Measurements from ENCODE around the gene POLA1. TPM values are rescaled to one million over a fixed set of nuclear protein-coding genes. Genes with fewer than 3 reads are reported as not detected.

The POLA1 gene
- total and polyA plus RNA-seq, 11 donors = 1.9 to 8.1 (median 6.5) TPM

DNA sequence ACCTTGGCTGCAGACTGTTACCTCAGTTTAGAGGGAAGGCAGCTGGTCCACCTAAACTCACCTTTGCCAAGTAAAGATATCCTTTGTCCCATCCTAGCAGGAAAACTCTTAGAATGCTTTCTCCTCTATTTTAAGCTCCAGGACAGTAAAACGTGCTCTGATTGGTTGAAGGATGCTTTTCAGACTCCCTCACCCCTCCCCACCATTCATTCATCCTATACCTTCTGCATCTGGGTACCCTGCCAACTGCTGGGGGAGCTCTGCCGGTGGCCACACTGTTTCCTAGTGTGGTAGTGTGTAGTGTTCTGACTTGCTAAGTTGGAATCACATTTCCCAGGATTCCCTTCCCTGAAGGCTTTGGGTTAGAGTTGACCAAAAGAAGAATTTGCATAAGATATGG is 20.3 kb upstream of the POLA1 start:
- H3K27me3 ChIP-seq = peaks cover 0 to 21% (median 0%) of the 10 kb centered on the region in 9 donors
- H3K4me3 ChIP-seq = no peak overlapping the region
- no peak overlapping the region for H3K27ac ChIP-seq
- no peaks in the 10 kb centered on the region for H3K36me3 ChIP-seq
- no peaks in the 10 kb centered on the region for H3K9me3 ChIP-seq
- H3K4me1 ChIP-seq = no peaks in the 10 kb centered on the region
- TF ChIP-seq POLR2A (IDR thresholded peaks at IDR 0.05) = no peak
- TF ChIP-seq, protein P1, sequence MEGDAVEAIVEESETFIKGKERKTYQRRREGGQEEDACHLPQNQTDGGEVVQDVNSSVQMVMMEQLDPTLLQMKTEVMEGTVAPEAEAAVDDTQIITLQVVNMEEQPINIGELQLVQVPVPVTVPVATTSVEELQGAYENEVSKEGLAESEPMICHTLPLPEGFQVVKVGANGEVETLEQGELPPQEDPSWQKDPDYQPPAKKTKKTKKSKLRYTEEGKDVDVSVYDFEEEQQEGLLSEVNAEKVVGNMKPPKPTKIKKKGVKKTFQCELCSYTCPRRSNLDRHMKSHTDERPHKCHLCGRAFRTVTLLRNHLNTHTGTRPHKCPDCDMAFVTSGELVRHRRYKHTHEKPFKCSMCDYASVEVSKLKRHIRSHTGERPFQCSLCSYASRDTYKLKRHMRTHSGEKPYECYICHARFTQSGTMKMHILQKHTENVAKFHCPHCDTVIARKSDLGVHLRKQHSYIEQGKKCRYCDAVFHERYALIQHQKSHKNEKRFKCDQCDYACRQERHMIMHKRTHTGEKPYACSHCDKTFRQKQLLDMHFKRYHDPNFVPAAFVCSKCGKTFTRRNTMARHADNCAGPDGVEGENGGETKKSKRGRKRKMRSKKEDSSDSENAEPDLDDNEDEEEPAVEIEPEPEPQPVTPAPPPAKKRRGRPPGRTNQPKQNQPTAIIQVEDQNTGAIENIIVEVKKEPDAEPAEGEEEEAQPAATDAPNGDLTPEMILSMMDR (IDR thresholded peaks at IDR 0.05) = no peak
- DNase-seq (no peak), ATAC-seq (no peak)
- WGBS, 4 donors = 59 to 61% (median 61%) methylated on average over 2 of the region's 2 CpGs
- intact Hi-C loops (cut with DNase I) = no loop called here

DNA sequence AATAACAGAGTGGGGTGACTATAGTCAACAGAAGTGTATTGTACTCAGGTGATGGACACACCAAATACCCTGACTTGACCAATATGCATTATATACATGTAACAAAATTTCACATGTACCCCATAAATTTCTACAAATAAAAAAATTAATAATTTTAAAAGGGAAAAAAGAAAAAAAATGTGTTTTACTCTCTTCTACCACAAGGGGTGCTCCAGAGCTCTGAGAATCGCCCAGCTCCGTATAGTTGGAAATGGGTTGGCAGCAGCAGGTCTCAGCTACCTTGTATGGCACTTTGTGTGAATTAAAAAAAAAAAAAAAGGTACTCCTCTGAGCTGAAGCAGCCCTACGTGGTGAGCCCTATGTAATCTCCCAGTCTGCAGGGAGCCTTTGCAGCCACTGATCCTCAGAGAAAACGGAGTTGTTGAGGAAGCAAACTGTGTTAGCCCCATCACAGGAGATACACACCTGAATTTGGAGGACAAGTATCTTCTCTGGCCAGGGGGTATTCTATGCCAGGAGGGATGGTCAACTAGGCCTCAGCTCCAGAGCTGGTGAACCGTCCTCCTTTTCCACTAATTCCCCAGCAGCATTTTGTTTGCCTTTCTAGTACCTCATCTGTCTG is 17.2 kb upstream of the POLA1 start:
- Histone ChIP-seq H3K9me3 (no peaks in the 10 kb centered on the region), H3K4me1 (no peaks in the 10 kb centered on the region), H3K36me3 (no peaks in the 10 kb centered on the region), H3K27me3 (peaks cover 0 to 23% (median 0%) of the 10 kb centered on the region in 9 donors), H3K27ac (no peak overlapping the region), H3K4me3 (no peak overlapping the region)
- DNase-seq (no peak), ATAC-seq (no peak)
- whole genome bisulfite sequencing, 4 donors = 31 to 40% (median 38%) methylated on average over 5 of the region's 5 CpGs
- intact Hi-C loops (cut with DNase I) = no loop called here
- TF ChIP-seq, protein P1 (IDR thresholded peaks at IDR 0.05) = peak in 11 of 12 donors; percentile 26 to 65 (median 51)
- no peak for TF ChIP-seq POLR2A (IDR thresholded peaks at IDR 0.05)

DNA sequence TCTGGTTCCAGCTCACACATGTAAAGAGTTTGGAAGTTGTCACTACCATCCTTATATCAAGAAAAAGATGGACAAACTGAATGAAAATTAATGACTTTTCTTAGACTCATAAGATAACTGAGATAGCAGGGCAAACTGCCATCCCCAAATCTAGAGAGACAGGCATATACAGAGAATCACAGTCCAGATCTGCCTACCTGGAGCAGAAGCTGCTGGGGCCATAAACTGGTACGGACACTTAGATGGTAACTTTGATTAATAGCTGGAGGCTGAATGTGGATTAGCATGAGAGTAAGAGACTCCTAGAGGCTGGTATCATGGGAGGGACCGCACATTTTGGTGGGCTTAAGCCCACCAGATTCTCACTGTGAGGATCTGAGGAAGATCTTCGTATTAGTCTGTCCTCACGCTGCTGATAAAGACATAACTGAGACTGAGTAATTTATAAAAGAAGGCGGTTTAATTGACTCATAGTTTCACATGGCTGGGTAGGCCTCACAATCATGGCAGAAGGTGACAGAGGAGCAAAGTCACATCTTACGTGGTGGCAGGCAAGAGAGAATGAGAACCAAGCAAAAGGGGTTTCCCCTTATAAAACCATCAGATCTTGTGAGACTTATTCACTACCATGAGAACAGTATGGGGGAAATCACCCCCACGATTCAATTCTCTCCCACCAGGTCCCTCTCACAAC is 10.8 kb upstream of the POLA1 start:
- Histone ChIP-seq H3K27ac (no peak overlapping the region), H3K4me3 (no peak overlapping the region), H3K4me1 (no peaks in the 10 kb centered on the region), H3K27me3 (peaks cover 0 to 5% (median 0%) of the 10 kb centered on the region in 9 donors), H3K36me3 (no peaks in the 10 kb centered on the region), H3K9me3 (peaks cover 0 to 5% (median 0%) of the 10 kb centered on the region in 12 donors)
- DNase-seq = no peak
- no peak for ATAC-seq
- 73 to 95% (median 87%) methylated on average over 7 of the region's 7 CpGs for WGBS, 4 donors
- TF ChIP-seq POLR2A (IDR thresholded peaks at IDR 0.05) = no peak
- TF ChIP-seq, protein P1 (IDR thresholded peaks at IDR 0.05) = no peak
- intact Hi-C loops (cut with DNase I) = loop anchor here in 2 of 10 donors (10.0 kb wide), 2 partner anchors 168 to 288 kb away; no protein-coding TSS in a partner anchor

DNA sequence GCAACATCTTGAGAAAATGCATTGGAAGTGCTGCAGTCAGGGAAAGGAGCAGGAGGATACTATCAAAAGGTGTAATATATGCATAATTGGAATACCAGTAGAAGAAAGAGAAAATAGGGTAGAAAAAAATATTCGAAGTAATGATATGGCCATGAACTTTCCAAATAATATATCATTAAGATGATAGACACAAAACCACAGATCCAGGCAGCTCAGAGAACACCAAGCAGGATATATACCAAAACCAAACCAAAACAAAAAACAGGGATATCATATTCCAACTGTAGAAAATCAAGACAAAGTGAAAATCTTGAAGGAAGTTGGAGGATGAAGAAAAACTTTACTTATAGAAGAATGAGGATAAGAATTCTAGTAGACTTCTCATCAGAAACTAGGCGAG is 9.7 kb upstream of the POLA1 start:
- no peak overlapping the region for H3K27ac ChIP-seq
- no peaks in the 10 kb centered on the region for H3K27me3 ChIP-seq
- intact Hi-C loops (cut with DNase I) = loop anchor here in 2 of 10 donors (10.0 kb wide), 2 partner anchors 169 to 289 kb away; no protein-coding TSS in a partner anchor
- 68 to 82% (median 76%) methylated on average over 2 of the region's 2 CpGs for WGBS, 4 donors
- peaks cover 0 to 5% (median 0%) of the 10 kb centered on the region in 12 donors for H3K9me3 ChIP-seq
- no peak for DNase-seq
- TF ChIP-seq, protein P1 (IDR thresholded peaks at IDR 0.05) = no peak
- TF ChIP-seq POLR2A (IDR thresholded peaks at IDR 0.05) = no peak
- H3K4me1 ChIP-seq = no peaks in the 10 kb centered on the region
- no peak overlapping the region for H3K4me3 ChIP-seq
- no peak for ATAC-seq
- no peaks in the 10 kb centered on the region for H3K36me3 ChIP-seq

Measured in heart left ventricle (tissue), 16 donors.